ENCODE data around the gene NUP85. TPM values are rescaled to one million over a fixed set of nuclear protein-coding genes. Genes with fewer than 3 reads are reported as not detected.
"Not testable (repeated sequence)": the region's sequence is repeated elsewhere in the genome, so short reads cannot be mapped to it uniquely, and the experiment has no call there.

Gene NUP85, protein sequence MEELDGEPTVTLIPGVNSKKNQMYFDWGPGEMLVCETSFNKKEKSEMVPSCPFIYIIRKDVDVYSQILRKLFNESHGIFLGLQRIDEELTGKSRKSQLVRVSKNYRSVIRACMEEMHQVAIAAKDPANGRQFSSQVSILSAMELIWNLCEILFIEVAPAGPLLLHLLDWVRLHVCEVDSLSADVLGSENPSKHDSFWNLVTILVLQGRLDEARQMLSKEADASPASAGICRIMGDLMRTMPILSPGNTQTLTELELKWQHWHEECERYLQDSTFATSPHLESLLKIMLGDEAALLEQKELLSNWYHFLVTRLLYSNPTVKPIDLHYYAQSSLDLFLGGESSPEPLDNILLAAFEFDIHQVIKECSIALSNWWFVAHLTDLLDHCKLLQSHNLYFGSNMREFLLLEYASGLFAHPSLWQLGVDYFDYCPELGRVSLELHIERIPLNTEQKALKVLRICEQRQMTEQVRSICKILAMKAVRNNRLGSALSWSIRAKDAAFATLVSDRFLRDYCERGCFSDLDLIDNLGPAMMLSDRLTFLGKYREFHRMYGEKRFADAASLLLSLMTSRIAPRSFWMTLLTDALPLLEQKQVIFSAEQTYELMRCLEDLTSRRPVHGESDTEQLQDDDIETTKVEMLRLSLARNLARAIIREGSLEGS
- 10 to 100 TPM; 34.0 to 52.8 (median 36.7) TPM for total RNA-seq

GRCh38 chr17:75205037-75205792 is at the start of gene NUP85:
Gene NUP85 (plus strand): TSS chr17:75205679. CDS start chr17:75205762, 83 bp downstream.
- TF ChIP-seq POLR2A (IDR thresholded peaks at IDR 0.05) (peak; percentile 57 to 65), CTCF (IDR thresholded peaks at IDR 0.05) (peak in 3 of 6 experiments; percentile 15 to 19 (median 15))
- H3K27me3 ChIP-seq = no peaks in the 10 kb centered on the region
- H3K27ac ChIP-seq = peak within 1 kb of the TSS; percentile 85 to 97 (median 93)
- H3K4me3 ChIP-seq = peak within 1 kb of the TSS; percentile 71 to 92 (median 74)
- H3K4me1 ChIP-seq = peaks cover 0 to 28% (median 7%) of the 10 kb centered on the region in 4 donors
- peaks cover 0 to 16% (median 0%) of the 10 kb centered on the region in 3 donors for H3K36me3 ChIP-seq
- DNase-seq = peak; percentile 86 to 96 (median 95)
- H3K9me3 ChIP-seq = no peaks in the 10 kb centered on the region

GRCh38 chr17:75158480-75158879 is 47.0 kb upstream of the NUP85 start:
- peak in 1 of 3 donors; percentile 28 for DNase-seq
- not testable (repeated sequence) for H3K27me3 ChIP-seq, H3K36me3 ChIP-seq, H3K9me3 ChIP-seq, H3K4me1 ChIP-seq, H3K4me3 ChIP-seq, H3K27ac ChIP-seq

DNA sequence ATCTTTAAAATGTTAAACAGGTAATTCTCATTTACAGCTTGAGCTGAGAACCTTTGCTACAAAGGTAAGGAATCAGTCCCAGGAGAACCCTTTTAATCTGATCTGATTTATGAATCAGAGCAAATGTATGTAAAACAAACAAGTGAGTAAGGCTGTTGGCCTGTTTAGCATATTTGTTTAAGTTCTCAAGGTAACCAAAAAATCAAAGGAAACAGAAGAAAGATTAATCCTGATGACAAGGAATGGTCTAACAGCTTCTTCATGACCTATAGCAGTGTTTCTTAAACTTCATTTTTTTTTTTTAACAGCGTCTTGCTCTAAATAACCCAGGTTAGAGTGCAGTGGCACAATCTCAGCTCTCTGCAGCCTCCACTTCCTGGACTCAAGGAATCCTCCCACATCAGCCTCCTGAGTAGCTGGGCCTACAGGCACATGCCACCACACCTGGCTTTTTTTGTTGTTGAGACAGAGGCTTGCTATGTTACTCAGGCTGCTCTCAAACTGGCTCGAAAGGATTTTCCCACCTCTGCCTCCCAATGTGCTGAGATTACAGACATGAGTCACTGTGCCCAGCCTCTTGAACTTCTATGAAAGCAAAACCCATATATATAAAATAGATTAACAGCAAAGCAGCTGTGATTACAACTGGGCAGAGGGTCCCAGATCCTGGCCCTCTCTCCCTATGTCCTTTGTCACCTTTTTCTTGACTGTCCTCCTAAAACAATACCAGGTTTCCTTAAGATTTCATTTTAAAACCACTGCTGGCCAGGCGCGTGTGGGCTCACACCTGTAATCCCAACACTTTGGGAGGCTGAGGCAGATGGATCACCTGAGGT is 46.1 kb upstream of the NUP85 start:
- Histone ChIP-seq H3K4me1 (peaks cover 0 to 4% (median 2%) of the 10 kb centered on the region in 4 donors), H3K27ac (no peak overlapping the region), H3K9me3 (no peaks in the 10 kb centered on the region), H3K27me3 (no peaks in the 10 kb centered on the region), H3K4me3 (no peak overlapping the region), H3K36me3 (no peaks in the 10 kb centered on the region)
- DNase-seq = peak in 2 of 3 donors; percentile 3 to 34
- TF ChIP-seq CTCF (IDR thresholded peaks at IDR 0.05) (no peak), POLR2A (IDR thresholded peaks at IDR 0.05) (no peak)

DNA sequence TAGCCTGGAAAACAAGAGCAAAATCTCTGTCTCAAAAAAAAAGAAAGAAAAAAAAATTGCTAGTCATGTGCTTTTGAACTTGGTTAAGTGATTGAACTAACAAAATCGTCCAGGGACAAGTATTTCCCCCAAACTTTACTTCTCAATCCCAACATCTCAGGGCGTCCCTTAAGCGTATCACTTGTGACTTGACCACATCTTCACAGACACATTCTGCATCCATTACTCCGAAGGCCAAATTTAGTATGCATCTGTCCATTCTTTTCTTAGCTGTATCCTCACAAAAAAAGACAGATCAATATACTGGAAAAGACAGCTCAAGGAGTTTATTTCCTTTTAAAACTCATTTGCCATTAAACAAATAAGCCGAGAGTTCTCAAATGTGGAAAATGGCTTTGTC is 45.3 kb upstream of the NUP85 start:
- Histone ChIP-seq H3K9me3 (no peaks in the 10 kb centered on the region), H3K27ac (no peak overlapping the region), H3K27me3 (no peaks in the 10 kb centered on the region), H3K36me3 (no peaks in the 10 kb centered on the region), H3K4me1 (no peaks in the 10 kb centered on the region), H3K4me3 (no peak overlapping the region)
- DNase-seq = no peak
- TF ChIP-seq POLR2A (IDR thresholded peaks at IDR 0.05) (no peak), CTCF (IDR thresholded peaks at IDR 0.05) (no peak)

DNA sequence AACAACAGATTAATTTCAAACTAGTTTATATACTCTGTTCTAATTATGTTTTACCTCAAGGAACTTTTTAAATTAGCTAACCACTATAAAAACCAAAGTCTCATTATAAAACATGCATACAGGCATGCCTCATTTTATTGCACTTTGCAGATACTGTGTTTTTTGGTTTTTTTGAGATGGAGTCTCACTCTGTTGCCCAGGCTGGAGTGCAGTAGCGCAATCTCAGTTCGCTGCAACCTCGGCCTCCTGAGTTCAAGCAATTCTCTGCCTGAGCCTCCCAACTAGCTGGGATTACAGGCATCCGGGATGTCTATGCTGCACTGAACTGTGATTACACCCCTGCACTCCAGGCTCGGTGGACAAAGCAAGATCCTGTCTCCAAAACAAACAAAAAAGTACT is 42.4 kb upstream of the NUP85 start:
- Histone ChIP-seq H3K36me3 (peaks cover 0 to 24% (median 0%) of the 10 kb centered on the region in 3 donors), H3K9me3 (no peaks in the 10 kb centered on the region)

GRCh38 chr17:75164606-75165005 is 40.9 kb upstream of the NUP85 start:
- not testable (repeated sequence) for H3K27me3 ChIP-seq, H3K9me3 ChIP-seq, H3K4me3 ChIP-seq, H3K4me1 ChIP-seq, H3K27ac ChIP-seq
- peaks cover 0 to 39% (median 0%) of the 10 kb centered on the region in 3 donors for H3K36me3 ChIP-seq
- peak in 1 of 3 donors; percentile 6 for DNase-seq

More for the DNA sequence above, 42.4 kb upstream of the NUP85 start:
- Histone ChIP-seq H3K4me1 (no peaks in the 10 kb centered on the region), H3K27me3 (no peaks in the 10 kb centered on the region), H3K27ac (no peak overlapping the region), H3K4me3 (no peak overlapping the region)
- TF ChIP-seq CTCF (IDR thresholded peaks at IDR 0.05) (no peak), POLR2A (IDR thresholded peaks at IDR 0.05) (no peak)
- no peak for DNase-seq
